A172 (cell line): ENCODE measurements around the gene AOC3. TPM values are rescaled to one million over a fixed set of nuclear protein-coding genes. Genes with fewer than 3 reads are reported as not detected.
"Not testable (repeated sequence)": the region's sequence is repeated elsewhere in the genome, so short reads cannot be mapped to it uniquely, and the experiment has no call there.

Source experiments
- DNase-seq: peaks from one replicate; pipeline ENCODE4 v3.0.0-alpha.2; 2015; ENCODE audit warnings: low spot score
- total RNA-seq: library from RNA; depleted of rRNA; stranded (reverse); fragments of >200 nt; shearing (Covaris generic); gene quantifications from 2 replicates; pipeline ENCODE4 v1.2.3, GENCODE V29; 2014

AOC3 gene
- total RNA-seq, 1 experiment from 2014 or later, result 0.09 TPM

DNA sequence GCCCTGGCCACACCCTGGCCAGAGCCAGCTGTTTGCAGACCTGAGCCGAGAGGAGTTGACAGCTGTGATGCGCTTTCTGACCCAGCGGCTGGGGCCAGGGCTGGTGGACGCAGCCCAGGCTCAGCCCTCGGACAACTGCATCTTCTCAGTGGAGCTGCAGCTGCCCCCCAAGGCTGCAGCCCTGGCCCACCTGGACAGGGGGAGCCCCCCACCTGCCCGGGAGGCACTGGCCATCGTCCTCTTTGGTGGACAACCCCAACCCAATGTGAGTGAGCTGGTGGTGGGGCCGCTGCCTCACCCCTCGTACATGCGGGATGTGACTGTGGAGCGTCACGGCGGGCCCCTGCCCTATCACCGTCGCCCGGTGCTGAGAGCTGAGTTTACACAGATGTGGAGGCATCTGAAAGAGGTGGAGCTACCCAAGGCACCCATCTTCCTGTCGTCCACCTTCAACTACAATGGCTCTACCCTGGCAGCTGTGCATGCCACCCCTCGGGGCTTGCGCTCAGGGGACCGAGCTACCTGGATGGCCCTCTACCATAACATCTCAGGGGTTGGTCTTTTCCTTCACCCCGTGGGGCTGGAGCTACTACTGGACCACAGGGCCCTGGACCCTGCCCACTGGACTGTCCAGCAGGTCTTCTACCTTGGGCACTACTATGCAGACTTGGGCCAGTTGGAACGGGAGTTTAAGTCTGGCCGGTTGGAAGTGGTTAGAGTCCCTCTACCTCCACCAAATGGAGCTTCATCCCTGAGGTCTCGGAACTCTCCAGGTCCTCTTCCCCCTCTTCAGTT, 6.0 kb upstream of the AOC3 start:
- DNase-seq, result no peak

DNA sequence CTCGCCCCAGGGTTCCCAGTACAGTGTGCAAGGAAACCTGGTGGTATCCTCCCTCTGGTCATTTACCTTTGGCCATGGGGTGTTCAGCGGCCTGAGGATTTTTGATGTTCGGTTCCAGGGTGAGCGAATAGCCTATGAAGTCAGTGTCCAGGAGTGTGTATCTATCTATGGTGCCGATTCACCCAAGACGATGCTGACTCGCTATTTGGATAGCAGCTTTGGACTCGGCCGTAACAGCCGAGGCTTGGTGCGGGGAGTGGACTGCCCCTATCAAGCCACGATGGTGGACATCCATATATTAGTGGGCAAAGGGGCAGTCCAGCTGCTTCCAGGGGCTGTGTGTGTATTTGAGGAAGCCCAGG, 5.5 kb upstream of the AOC3 start:
- DNase-seq, result no peak

DNA sequence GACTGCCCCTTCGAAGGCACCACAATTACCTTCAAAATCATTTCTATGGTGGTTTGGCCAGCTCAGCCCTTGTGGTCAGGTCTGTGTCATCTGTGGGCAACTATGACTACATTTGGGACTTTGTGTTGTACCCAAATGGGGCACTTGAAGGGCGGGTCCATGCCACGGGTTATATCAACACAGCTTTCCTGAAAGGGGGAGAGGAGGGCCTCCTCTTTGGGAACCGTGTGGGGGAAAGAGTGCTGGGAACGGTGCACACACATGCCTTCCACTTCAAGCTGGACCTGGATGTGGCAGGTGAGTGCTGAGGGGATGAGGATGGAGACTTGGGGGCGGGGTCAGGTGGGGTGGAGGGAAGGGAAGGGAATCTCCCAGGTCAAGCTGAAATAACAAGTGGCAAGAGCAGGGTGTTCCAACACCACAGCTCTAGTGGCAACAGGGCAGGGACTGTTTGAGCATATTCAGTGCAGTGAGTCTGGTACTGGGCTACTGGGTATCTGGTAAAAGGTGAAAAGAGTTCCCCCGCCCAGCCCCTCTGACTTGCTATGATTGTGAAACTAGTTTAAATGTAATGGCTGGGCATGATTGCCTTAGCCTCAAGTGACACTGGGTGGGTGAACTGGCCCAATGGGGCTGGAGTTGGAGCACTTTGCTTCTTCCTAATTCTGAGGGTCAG, 4.9 kb upstream of the AOC3 start:
- DNase-seq, result peak; percentile 53

- DNase-seq, result peak; percentile 18
Measured at GRCh38 chr17:42846594-42847280, 4.3 kb upstream of the AOC3 start.

GRCh38 chr17:42848093-42848492, 2.9 kb upstream of the AOC3 start:
- DNase-seq, result no peak

- DNase-seq, result no peak
Measured at GRCh38 chr17:42849031-42849430, 2.0 kb upstream of the AOC3 start.

DNA sequence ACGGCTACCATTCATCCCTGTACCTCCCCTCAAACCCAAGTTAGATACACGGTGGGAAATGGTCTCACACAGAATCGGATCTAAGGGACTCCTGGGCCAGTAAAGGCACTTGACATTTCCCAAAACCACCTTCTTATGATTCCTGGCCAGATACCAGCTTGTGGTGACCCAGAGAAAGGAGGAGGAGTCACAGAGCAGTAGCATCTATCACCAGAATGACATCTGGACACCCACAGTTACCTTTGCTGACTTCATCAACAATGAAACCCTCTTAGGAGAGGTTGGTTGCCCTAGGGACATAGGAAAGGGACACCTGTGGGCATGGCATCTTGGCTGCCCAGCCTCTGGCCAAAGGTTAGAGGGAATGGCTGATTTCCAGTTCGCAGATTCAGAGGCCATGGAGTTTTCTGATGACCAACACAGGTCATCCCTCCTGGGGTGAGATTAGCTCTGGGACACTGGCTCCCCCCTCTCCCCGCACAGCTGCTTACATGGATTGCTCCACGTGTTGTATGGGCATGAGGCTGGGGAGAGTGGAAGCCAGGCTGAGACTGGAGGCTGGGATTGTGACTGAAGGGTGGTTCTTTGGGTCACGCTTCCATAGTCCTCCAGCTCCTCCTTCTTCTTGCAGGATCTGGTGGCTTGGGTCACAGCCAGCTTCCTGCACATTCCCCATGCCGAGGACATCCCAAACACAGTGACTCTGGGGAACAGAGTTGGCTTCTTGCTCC, 1.4 kb upstream of the AOC3 start:
- DNase-seq, result peak; percentile 20

DNA sequence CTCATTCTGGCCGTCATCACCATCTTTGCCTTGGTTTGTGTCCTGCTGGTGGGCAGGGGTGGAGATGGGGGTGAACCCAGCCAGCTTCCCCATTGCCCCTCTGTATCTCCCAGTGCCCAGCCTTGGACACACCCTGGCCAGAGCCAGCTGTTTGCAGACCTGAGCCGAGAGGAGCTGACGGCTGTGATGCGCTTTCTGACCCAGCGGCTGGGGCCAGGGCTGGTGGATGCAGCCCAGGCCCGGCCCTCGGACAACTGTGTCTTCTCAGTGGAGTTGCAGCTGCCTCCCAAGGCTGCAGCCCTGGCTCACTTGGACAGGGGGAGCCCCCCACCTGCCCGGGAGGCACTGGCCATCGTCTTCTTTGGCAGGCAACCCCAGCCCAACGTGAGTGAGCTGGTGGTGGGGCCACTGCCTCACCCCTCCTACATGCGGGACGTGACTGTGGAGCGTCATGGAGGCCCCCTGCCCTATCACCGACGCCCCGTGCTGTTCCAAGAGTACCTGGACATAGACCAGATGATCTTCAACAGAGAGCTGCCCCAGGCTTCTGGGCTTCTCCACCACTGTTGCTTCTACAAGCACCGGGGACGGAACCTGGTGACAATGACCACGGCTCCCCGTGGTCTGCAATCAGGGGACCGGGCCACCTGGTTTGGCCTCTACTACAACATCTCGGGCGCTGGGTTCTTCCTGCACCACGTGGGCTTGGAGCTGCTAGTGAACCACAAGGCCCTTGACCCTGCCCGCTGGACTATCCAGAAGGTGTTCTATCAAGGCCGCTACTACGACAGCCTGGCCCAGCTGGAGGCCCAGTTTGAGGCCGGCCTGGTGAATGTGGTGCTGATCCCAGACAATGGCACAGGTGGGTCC, 607 bp downstream of the AOC3 start:
- not testable (repeated sequence) for DNase-seq

GRCh38 chr17:42852351-42852750, 1.4 kb downstream of the AOC3 start:
- no peak for DNase-seq

GRCh38 chr17:42853004-42853403, 2.0 kb downstream of the AOC3 start:
- no peak for DNase-seq

GRCh38 chr17:42853597-42853967, 2.6 kb downstream of the AOC3 start:
- DNase-seq, result no peak

- DNase-seq, result no peak
Measured at GRCh38 chr17:42853968-42854790, 3.2 kb downstream of the AOC3 start.

DNA sequence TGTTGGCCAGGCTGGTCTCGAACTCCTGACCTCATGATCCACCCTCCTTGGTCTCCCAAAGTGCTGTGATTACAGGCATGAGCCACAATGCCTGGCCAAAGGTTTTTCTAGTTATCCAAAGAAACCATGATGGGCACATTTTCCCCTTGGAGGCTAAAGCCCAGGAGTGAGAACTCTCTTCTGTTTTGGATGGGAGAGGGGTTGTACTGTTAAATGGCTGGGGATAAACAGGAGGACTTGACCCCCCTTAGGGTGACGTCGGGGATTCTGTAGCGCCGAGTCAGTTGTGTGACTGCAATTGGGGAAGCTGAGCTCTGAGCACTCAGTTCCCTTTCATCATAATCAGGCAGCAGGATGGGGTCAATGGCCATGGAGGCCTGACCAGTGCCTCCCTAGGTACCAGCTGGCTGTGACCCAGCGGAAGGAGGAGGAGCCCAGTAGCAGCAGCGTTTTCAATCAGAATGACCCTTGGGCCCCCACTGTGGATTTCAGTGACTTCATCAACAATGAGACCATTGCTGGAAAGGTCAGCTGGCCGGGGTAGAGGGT, 4.1 kb downstream of the AOC3 start:
- DNase-seq, result no peak

DNA sequence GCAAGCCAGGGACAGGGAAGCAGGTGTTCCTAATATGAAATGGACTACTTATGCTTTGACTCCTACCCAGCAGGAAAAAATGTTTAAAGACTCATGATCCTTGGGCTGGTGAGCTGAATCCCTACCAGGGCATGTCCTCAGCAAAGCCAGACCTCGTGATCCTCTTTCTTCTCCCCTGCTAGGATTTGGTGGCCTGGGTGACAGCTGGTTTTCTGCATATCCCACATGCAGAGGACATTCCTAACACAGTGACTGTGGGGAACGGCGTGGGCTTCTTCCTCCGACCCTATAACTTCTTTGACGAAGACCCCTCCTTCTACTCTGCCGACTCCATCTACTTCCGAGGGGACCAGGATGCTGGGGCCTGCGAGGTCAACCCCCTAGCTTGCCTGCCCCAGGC, 5.1 kb downstream of the AOC3 start:
- DNase-seq, result not testable (repeated sequence)

DNA sequence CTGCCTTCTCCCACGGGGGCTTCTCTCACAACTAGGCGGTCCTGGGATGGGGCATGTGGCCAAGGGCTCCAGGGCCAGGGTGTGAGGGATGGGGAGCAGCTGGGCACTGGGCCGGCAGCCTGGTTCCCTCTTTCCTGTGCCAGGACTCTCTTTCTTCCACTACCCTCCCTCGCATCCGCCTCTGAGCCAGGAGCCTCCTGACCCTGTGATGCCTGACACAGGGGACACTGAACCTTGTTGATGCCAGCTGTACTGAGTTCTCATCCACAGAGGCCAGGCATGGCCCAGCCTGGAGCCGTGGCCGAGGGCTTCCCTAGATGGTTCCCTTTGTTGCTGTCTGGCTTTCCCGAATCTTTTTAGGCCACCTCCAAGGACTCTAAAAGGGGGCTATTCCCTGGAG, 5.5 kb downstream of the AOC3 start:
- not testable (repeated sequence) for DNase-seq

- no peak for DNase-seq
Measured at GRCh38 chr17:42857389-42857788, 6.4 kb downstream of the AOC3 start.

GRCh38 chr17:42865638-42866094, 14.7 kb downstream of the AOC3 start:
- no peak for DNase-seq

DNA sequence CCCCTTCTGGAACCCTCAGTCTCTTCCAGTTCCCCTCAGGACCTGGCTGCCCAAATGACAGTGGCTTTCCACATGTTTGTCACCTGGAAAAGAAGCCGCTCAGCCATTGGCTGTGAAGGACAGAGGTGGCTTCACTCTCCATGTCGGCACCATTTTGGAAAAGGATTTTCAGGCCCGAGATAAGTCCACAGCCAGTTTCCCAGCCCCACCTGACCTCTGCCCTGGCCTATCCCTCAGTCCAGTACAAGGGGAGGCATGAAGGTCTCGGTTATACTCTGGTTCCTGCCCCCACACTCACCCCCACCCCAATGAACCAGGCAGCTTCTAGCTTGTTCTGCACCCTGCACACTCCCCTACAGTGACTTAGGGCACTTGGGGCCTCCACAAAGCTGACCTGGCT, 15.2 kb downstream of the AOC3 start:
- no peak for DNase-seq

- DNase-seq, result no peak
Measured at GRCh38 chr17:42866631-42867575, 15.9 kb downstream of the AOC3 start.
